Naive thymus-derived CD4-positive, alpha-beta T cell (primary cell): ENCODE measurements around the gene OLFM2. TPM values are rescaled to one million over a fixed set of nuclear protein-coding genes. Genes with fewer than 3 reads are reported as not detected.

Experiments
- ATAC-seq: fragments of 150-1000 bp; cut with Tn5 transposase; 2 replicates; pipeline ENCODE4 v1.10.0; 2021; ENCODE audit warnings: mild to moderate bottlenecking, moderate library complexity
- CTCF ChIA-PET: fragments of 350-600 bp; sonication (Branson Sonifier 250); formaldehyde crosslinking; loops from one replicate; lab custom pipeline; 2021; ENCODE audit warnings: antibody characterized with exemption; lab: Charles Lee
- POLR2A ChIA-PET: fragments of 350-600 bp; sonication (Branson Sonifier 250); formaldehyde crosslinking; loops from one replicate; lab custom pipeline; 2021; ENCODE audit warnings: antibody characterized with exemption, inconsistent platforms; lab: Charles Lee
- DNase-seq, 9 donors: peaks; one replicate each; pipeline versions ENCODE4 v3.0.0 to v3.0.0-alpha.2; 2020 to 2022; ENCODE audit warnings: mixed read lengths in 1 of 9
- H3K27ac ChIP-seq: one replicate; pipeline ENCODE4 v1.7.0; 2013; ENCODE audit warnings: mild to moderate bottlenecking, low read depth, low read length, moderate library complexity
- H3K27me3 ChIP-seq, 2 donors: one replicate each; pipeline ENCODE4 v1.7.0; 2013; ENCODE audit warnings: low read length in 2 of 2, mild to moderate bottlenecking in 2 of 2, moderate library complexity in 2 of 2; ENCODE audit not compliant: control insufficient read depth in 2 of 2, insufficient read depth in 2 of 2
- H3K36me3 ChIP-seq, 3 experiments: 1 replicate in 2 of 3; 2 replicates in 1 of 3; pipeline ENCODE4 v1.7.0; 2013; ENCODE audit warnings: low read length in 3 of 3, mild to moderate bottlenecking in 3 of 3, moderate library complexity in 1 of 3; ENCODE audit not compliant: insufficient read depth in 3 of 3, control insufficient read depth in 2 of 3
- H3K4me1 ChIP-seq, 2 donors: one replicate each; pipeline ENCODE4 v1.7.0; 2013; ENCODE audit warnings: low read length in 2 of 2, mild to moderate bottlenecking in 2 of 2, moderate library complexity in 1 of 2; ENCODE audit not compliant: control insufficient read depth in 2 of 2, insufficient read depth in 2 of 2
- H3K4me3 ChIP-seq: 2 replicates; pipeline ENCODE4 v1.7.0; 2013; ENCODE audit warnings: mild to moderate bottlenecking, low read length
- H3K9me3 ChIP-seq, 3 experiments: 1 replicate in 2 of 3; 2 replicates in 1 of 3; pipeline ENCODE4 v1.7.0; 2013; ENCODE audit warnings: low read length in 3 of 3; ENCODE audit not compliant: control insufficient read depth in 2 of 3
- H3K27ac Mint-ChIP-seq, 9 donors: one replicate each; pipeline ENCODE4 v1.8.0; 2020 to 2022; ENCODE audit warnings: mixed read lengths in 9 of 9, mild to moderate bottlenecking in 8 of 9, moderate library complexity in 5 of 9, inconsistent platforms in 2 of 9
- H3K27me3 Mint-ChIP-seq, 5 donors: one replicate each; pipeline ENCODE4 v1.8.0; 2021 to 2022; ENCODE audit warnings: mixed read lengths in 5 of 5, mild to moderate bottlenecking in 1 of 5
- H3K36me3 Mint-ChIP-seq, 5 donors: one replicate each; pipeline ENCODE4 v1.8.0; 2020 to 2022; ENCODE audit warnings: mixed read lengths in 5 of 5, mild to moderate bottlenecking in 3 of 5, inconsistent platforms in 1 of 5
- H3K4me1 Mint-ChIP-seq, 7 donors: one replicate each; pipeline ENCODE4 v1.8.0; 2020 to 2022; ENCODE audit warnings: mixed read lengths in 7 of 7, mild to moderate bottlenecking in 3 of 7, inconsistent platforms in 1 of 7
- H3K4me3 Mint-ChIP-seq, 10 donors: one replicate each; pipeline ENCODE4 v1.8.0; 2020 to 2022; ENCODE audit warnings: mild to moderate bottlenecking in 10 of 10, mixed read lengths in 10 of 10, moderate library complexity in 6 of 10, inconsistent platforms in 2 of 10
- H3K9me3 Mint-ChIP-seq, 11 donors: one replicate each; pipeline ENCODE4 v1.8.0; 2020 to 2022; ENCODE audit warnings: mixed read lengths in 11 of 11, mild to moderate bottlenecking in 4 of 11, inconsistent platforms in 1 of 11, moderate library complexity in 1 of 11
- intact Hi-C, 2 donors: fragments of 100-400 bp; cut with micrococcal nuclease; formaldehyde crosslinking; loops; one replicate each; pipeline ENCODE4 v1.15.1; 2023
- polyA plus RNA-seq, 2 donors: library from polyadenylated mRNA; unstranded; fragments of 300-500 nt; fragmentation: Illumina TruSeq; gene quantifications; one replicate each; pipeline ENCODE4 v1.2.3, GENCODE V29; 2021
- total RNA-seq, 6 experiments: library from RNA in 5 of 6; stranded (reverse) in 5 of 6; gene quantifications; 1 replicate in 5 of 6; 2 replicates in 1 of 6; pipeline ENCODE4 v1.2.3 and lab custom pipeline; 2021 to 2026

Gene OLFM2
- total RNA-seq (10 to 100 TPM in 3 of 5 experiments, 1 to 10 TPM in 2; 6.2 to 19.4 (median 14.9) TPM), polyA plus RNA-seq (10 to 100 TPM in 1 of 2 donors, 1 to 10 TPM in 1; 9.2 to 15.9 TPM), total RNA-seq (lab: John Stamatoyannopoulos, UW) (5.9 reads per million, percentile 27 among the genes with 10 or more reads in this experiment)

- H3K27ac Mint-ChIP-seq: peak within 1 kb of the TSS in 4 of 9 donors; percentile 1 to 43 (median 16)
- ATAC-seq (no peak), DNase-seq (no peak)
- H3K36me3 Mint-ChIP-seq: peaks cover 0 to 4% (median under 1%) of the 10 kb centered on the region in 5 donors
- Histone ChIP-seq H3K9me3 (peaks cover 0 to under 1% (median 0%) of the 10 kb centered on the region in 3 experiments), H3K27me3 (peaks cover 12 to 13% of the 10 kb centered on the region in 2 donors), H3K4me1 (peaks cover 4 to 18% of the 10 kb centered on the region in 2 donors), H3K36me3 (no peaks in the 10 kb centered on the region), H3K4me3 (no peak within 1 kb of the TSS), H3K27ac (no peak within 1 kb of the TSS)
- peak within 1 kb of the TSS; percentile 69 to 89 (median 84) for H3K4me3 Mint-ChIP-seq
- POLR2A ChIA-PET: no interaction called here
- CTCF ChIA-PET: no interaction called here
- H3K9me3 Mint-ChIP-seq: peaks cover 0 to 11% (median 7%) of the 10 kb centered on the region in 11 donors
- H3K4me1 Mint-ChIP-seq: peaks cover 12 to 28% (median 21%) of the 10 kb centered on the region in 7 donors
- H3K27me3 Mint-ChIP-seq: peaks cover 51 to 73% (median 61%) of the 10 kb centered on the region in 5 donors
- intact Hi-C loops: loop anchor here in 1 of 2 donors (10.0 kb wide), 1 partner anchor 448 kb away; the partner anchor contains the start of gene TYK2
Observed at GRCh38 chr19:9936326-9937000, at the start of gene OLFM2. Gene OLFM2, minus strand, starts transcription at chr19:9936515. Its CDS starts 149 bp downstream, at chr19:9936366.

DNA sequence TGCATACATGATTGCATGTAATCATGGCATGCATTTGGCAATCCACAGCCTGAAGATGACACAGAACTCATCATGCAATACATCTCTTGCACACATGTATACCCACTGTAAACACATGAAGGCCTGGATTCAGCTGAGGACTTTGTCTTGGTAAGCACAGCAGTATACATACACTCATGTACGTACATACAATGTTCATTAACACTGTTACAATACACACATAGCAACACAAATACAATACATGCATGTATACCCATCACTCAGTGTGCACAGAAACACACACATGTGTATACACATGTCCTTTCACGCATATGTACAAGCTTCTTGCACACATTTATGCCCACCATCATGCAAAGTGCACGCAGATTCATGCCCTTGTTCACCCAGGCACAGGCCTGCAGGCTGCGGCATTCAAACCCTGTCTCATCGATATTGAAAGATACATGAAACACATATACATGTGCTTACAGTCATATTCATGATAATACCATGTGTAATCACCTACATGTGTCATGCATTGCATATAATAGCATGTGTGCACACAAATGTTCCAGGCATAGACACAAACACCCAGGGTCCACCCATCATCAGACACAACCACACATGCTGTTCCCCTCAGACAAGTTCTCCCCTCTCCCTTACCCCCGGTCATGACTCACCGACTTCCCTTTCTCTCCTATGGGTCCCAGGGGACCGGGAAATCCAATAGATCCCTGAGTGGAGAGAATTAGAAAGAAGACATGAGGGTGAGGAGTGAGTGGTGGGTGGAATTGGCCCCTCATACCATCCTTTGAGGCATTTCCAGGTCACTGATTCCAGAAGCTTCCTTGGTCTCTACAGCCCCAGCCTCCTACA lies 45.3 kb upstream of the OLFM2 start:
- no peaks in the 10 kb centered on the region for H3K36me3 ChIP-seq
- POLR2A ChIA-PET: no interaction called here
- H3K27ac Mint-ChIP-seq: no peak overlapping the region

GRCh38 chr19:9972103-9972502 lies 35.8 kb upstream of the OLFM2 start:
- H3K27me3 Mint-ChIP-seq: peaks cover 9 to 32% (median 25%) of the 10 kb centered on the region in 5 donors
- H3K4me1 Mint-ChIP-seq: peaks cover 0 to 9% (median 0%) of the 10 kb centered on the region in 7 donors
- no peaks in the 10 kb centered on the region for H3K27me3 ChIP-seq
- H3K27ac ChIP-seq: no peak overlapping the region
- H3K4me3 ChIP-seq: no peak overlapping the region
- no peak for ATAC-seq
- CTCF ChIA-PET: no interaction called here
- DNase-seq: no peak
- intact Hi-C loops: no loop called here
- no peaks in the 10 kb centered on the region for H3K36me3 ChIP-seq
- H3K9me3 Mint-ChIP-seq: peaks cover 0 to 5% (median 0%) of the 10 kb centered on the region in 11 donors
- POLR2A ChIA-PET: interaction anchor here (0.5 kb wide), 1 partner anchor 705 kb away, joined by 3 read pairs; no protein-coding TSS in a partner anchor
- H3K9me3 ChIP-seq: no peaks in the 10 kb centered on the region
- H3K4me3 Mint-ChIP-seq: no peak overlapping the region
- H3K36me3 Mint-ChIP-seq: no peaks in the 10 kb centered on the region
- H3K27ac Mint-ChIP-seq: no peak overlapping the region
- no peaks in the 10 kb centered on the region for H3K4me1 ChIP-seq

More for the DNA sequence above, 45.3 kb upstream of the OLFM2 start:
- Mint-ChIP-seq H3K36me3 (peaks cover 0 to 8% (median 4%) of the 10 kb centered on the region in 5 donors), H3K9me3 (peaks cover 0 to 10% (median 6%) of the 10 kb centered on the region in 11 donors), H3K27me3 (peaks cover 0 to 37% (median 12%) of the 10 kb centered on the region in 5 donors), H3K4me3 (no peak overlapping the region), H3K4me1 (no peaks in the 10 kb centered on the region)
- Histone ChIP-seq H3K4me3 (no peak overlapping the region), H3K27me3 (no peaks in the 10 kb centered on the region), H3K27ac (no peak overlapping the region), H3K4me1 (no peaks in the 10 kb centered on the region), H3K9me3 (no peaks in the 10 kb centered on the region)
- intact Hi-C loops: no loop called here
- no peak for DNase-seq
- ATAC-seq: no peak
- CTCF ChIA-PET: no interaction called here

DNA sequence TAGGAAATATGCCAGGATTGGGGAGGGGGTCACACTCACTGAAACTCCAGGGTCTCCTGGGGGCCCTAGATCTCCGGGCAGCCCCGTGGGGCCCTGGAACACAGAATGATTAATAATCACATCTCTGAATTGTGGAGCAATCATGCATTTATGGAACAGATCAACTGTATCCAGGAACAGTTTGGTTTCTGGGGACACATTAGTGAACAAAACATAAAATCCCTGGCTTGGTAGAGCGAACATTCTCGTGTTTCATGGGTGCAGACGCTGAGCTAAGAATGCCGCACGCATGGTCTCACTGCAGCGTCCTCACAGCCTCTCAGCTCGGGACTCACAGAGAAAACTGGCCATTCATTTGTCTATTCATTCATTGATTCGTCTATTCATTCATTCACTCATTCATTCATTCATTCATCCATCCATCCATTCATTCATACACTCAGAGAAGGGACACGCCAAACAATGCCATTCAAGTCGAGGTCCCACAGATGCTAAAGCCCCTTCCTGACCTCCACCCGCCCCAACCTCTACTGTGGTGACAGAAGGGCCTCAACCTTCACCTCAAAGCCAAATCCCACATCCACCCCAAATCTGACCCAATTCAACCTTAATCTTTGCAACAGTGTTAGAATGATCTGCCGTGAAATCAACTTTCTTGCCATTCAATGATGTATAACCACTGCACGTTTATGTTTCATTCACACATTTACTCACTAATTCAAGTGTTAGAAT lies 35.0 kb upstream of the OLFM2 start:
- Mint-ChIP-seq H3K9me3 (peaks cover 0 to 5% (median 0%) of the 10 kb centered on the region in 11 donors), H3K4me3 (no peak overlapping the region), H3K4me1 (peaks cover 0 to 15% (median 4%) of the 10 kb centered on the region in 7 donors), H3K27me3 (peaks cover 14 to 39% (median 32%) of the 10 kb centered on the region in 5 donors), H3K36me3 (peaks cover 0 to 4% (median 0%) of the 10 kb centered on the region in 5 donors), H3K27ac (no peak overlapping the region)
- H3K36me3 ChIP-seq: no peaks in the 10 kb centered on the region
- DNase-seq (no peak), ATAC-seq (no peak)
- H3K27me3 ChIP-seq: no peaks in the 10 kb centered on the region
- H3K4me3 ChIP-seq: no peak overlapping the region
- intact Hi-C loops: no loop called here
- no peak overlapping the region for H3K27ac ChIP-seq
- H3K4me1 ChIP-seq: no peaks in the 10 kb centered on the region
- ChIA-PET POLR2A (no interaction called here), CTCF (no interaction called here)
- no peaks in the 10 kb centered on the region for H3K9me3 ChIP-seq

DNA sequence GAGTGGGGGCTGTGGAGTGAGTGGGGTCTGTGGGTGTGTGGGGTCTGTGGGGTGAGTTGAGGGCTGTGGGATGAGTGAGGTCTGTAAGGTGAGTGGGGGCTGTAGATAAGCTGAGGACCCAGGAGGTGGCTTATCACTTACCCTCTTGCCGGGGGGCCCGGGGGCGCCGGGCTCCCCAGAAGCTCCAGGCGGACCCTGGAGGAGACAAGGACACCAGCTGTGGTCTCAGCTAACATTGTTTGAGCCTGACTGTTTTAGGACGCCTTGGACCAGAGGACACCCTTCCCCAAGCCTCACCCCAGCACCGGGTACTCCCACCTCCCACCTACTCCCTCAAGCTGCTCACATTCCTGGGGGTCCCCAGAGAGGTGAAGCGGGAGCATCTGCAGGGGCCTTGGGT lies 34.2 kb upstream of the OLFM2 start:
- ChIA-PET POLR2A (no interaction called here), CTCF (no interaction called here)
- Mint-ChIP-seq H3K4me1 (peaks cover 0 to 15% (median 4%) of the 10 kb centered on the region in 7 donors), H3K9me3 (peaks cover 0 to 5% (median 0%) of the 10 kb centered on the region in 11 donors), H3K36me3 (peaks cover 0 to 4% (median 0%) of the 10 kb centered on the region in 5 donors), H3K4me3 (no peak overlapping the region), H3K27ac (no peak overlapping the region), H3K27me3 (peaks cover 20 to 45% (median 38%) of the 10 kb centered on the region in 5 donors)
- Histone ChIP-seq H3K36me3 (no peaks in the 10 kb centered on the region), H3K4me3 (no peak overlapping the region), H3K27me3 (no peaks in the 10 kb centered on the region), H3K4me1 (no peaks in the 10 kb centered on the region), H3K27ac (no peak overlapping the region), H3K9me3 (no peaks in the 10 kb centered on the region)
- ATAC-seq (no peak), DNase-seq (no peak)
- intact Hi-C loops: no loop called here

DNA sequence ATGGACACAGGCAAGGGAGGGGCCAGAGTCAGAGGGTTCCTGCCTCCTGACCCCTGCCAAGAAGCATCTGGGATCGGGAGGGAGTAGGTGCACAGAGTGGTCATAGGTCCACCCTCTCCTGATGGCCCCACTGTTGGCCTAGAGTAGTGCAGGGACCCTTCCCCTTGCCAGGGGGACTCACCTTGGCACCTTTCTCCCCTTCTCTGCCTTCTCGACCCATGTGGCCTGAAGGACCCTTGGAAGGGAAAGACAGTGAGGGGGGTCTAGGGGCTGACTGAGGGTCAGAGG lies 33.3 kb upstream of the OLFM2 start:
- ChIA-PET POLR2A (no interaction called here), CTCF (no interaction called here)
- H3K27ac ChIP-seq: no peak overlapping the region
- no peak overlapping the region for H3K27ac Mint-ChIP-seq
- H3K4me3 ChIP-seq: no peak overlapping the region
- peaks cover 0 to 4% (median 0%) of the 10 kb centered on the region in 5 donors for H3K36me3 Mint-ChIP-seq
- DNase-seq: no peak
- H3K9me3 ChIP-seq: no peaks in the 10 kb centered on the region
- no peaks in the 10 kb centered on the region for H3K4me1 ChIP-seq
- H3K4me3 Mint-ChIP-seq: no peak overlapping the region
- H3K27me3 ChIP-seq: no peaks in the 10 kb centered on the region
- intact Hi-C loops: no loop called here
- ATAC-seq: no peak
- no peaks in the 10 kb centered on the region for H3K36me3 ChIP-seq
- peaks cover 0 to 5% (median 0%) of the 10 kb centered on the region in 11 donors for H3K9me3 Mint-ChIP-seq
- H3K4me1 Mint-ChIP-seq: peaks cover 0 to 15% (median 4%) of the 10 kb centered on the region in 7 donors
- peaks cover 24 to 46% (median 39%) of the 10 kb centered on the region in 5 donors for H3K27me3 Mint-ChIP-seq
